IPS DF 6.9 (cell line): ENCODE results near the gene RASAL2.

ENCODE experiments used
- DNase-seq: peaks from one replicate; pipeline ENCODE4 v3.0.0-alpha.2; 2013; ENCODE audit warnings: low read depth, low spot score
- H3K27ac ChIP-seq: one replicate; pipeline ENCODE4 v1.5.1; 2013; ENCODE audit warnings: low read length, control low read depth
- H3K27me3 ChIP-seq: 2 replicates; pipeline ENCODE4 v1.6.1; 2013; ENCODE audit warnings: mild to moderate bottlenecking, low read length; ENCODE audit not compliant: control insufficient read depth, insufficient read depth
- H3K36me3 ChIP-seq: 2 replicates; pipeline ENCODE4 v1.6.1; 2013; ENCODE audit warnings: low read length; ENCODE audit not compliant: control insufficient read depth, insufficient read depth
- H3K4me1 ChIP-seq: 2 replicates; pipeline ENCODE4 v1.6.1; 2013; ENCODE audit warnings: low read length; ENCODE audit not compliant: control insufficient read depth, insufficient read depth
- H3K4me3 ChIP-seq: 2 replicates; pipeline ENCODE4 v1.5.1; 2013; ENCODE audit warnings: mild to moderate bottlenecking, low read length
- H3K9me3 ChIP-seq: 2 replicates; pipeline ENCODE4 v1.6.1; 2013; ENCODE audit warnings: low read length, inconsistent platforms; ENCODE audit not compliant: control insufficient read depth, insufficient read depth
- WGBS: extraction: QIAGEN DNeasy Blood & Tissue Kit; methylation state at CpG from one replicate; pipeline ENCODE4 v1.1.7; 2013; ENCODE audit warnings: mixed read lengths, missing lambda C conversion rate; ENCODE audit not compliant: insufficient read length, insufficient coverage; 5-methylcytosine and 5-hydroxymethylcytosine counted together

The RASAL2 gene

GRCh38 chr1:178483251-178483957 is 389.5 kb downstream of the RASAL2 start:
- no peak overlapping the region for H3K4me3 ChIP-seq
- DNase-seq: no peak
- no CpG with 5 or more reads among the region's 5 CpGs for WGBS
- no peaks in the 10 kb centered on the region for H3K9me3 ChIP-seq
- no peaks in the 10 kb centered on the region; the same call in 1 of the 2 replicates for H3K36me3 ChIP-seq
- H3K27me3 ChIP-seq: no peaks in the 10 kb centered on the region
- H3K4me1 ChIP-seq: no peaks in the 10 kb centered on the region
- no peak overlapping the region for H3K27ac ChIP-seq

DNA sequence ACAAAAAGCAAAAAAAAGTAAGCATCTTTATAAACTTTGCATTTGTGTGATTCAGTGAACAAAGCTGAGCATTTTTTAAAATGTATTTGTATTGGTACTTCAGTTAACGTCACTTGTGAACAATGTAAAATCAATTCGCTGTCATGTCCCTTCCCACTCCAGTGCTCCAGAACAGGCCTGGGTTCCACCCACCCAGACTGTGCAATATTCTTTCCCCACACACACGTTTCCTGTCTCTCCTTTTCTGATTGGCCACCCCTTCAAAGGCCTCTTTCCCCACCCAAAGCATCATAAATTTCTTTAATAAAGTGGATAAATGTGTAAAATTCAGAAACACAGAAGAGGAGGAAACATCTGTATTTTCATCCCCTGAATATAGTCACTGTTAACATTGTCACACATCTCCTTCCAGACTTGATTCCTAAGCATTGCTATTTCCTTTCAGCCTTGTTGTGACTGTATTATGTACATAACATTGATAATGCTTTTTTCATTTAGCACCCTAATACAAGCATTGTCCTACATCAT is 390.9 kb downstream of the RASAL2 start:
- no peaks in the 10 kb centered on the region; the same call in 1 of the 2 replicates for H3K36me3 ChIP-seq
- no peak overlapping the region for H3K4me3 ChIP-seq
- H3K4me1 ChIP-seq: no peaks in the 10 kb centered on the region
- H3K9me3 ChIP-seq: no peaks in the 10 kb centered on the region
- no peak overlapping the region for H3K27ac ChIP-seq
- WGBS: no CpG with 5 or more reads among the region's 3 CpGs
- no peaks in the 10 kb centered on the region for H3K27me3 ChIP-seq
- no peak for DNase-seq

- no peak for DNase-seq
- Histone ChIP-seq H3K27ac (no peak overlapping the region), H3K36me3 (no peaks in the 10 kb centered on the region; the same call in 1 of the 2 replicates), H3K27me3 (no peaks in the 10 kb centered on the region), H3K9me3 (no peaks in the 10 kb centered on the region), H3K4me3 (no peak overlapping the region), H3K4me1 (no peaks in the 10 kb centered on the region)
- WGBS: no CpG with 5 or more reads among the region's 3 CpGs
Measured at GRCh38 chr1:178485541-178485981, 391.7 kb downstream of the RASAL2 start.

DNA sequence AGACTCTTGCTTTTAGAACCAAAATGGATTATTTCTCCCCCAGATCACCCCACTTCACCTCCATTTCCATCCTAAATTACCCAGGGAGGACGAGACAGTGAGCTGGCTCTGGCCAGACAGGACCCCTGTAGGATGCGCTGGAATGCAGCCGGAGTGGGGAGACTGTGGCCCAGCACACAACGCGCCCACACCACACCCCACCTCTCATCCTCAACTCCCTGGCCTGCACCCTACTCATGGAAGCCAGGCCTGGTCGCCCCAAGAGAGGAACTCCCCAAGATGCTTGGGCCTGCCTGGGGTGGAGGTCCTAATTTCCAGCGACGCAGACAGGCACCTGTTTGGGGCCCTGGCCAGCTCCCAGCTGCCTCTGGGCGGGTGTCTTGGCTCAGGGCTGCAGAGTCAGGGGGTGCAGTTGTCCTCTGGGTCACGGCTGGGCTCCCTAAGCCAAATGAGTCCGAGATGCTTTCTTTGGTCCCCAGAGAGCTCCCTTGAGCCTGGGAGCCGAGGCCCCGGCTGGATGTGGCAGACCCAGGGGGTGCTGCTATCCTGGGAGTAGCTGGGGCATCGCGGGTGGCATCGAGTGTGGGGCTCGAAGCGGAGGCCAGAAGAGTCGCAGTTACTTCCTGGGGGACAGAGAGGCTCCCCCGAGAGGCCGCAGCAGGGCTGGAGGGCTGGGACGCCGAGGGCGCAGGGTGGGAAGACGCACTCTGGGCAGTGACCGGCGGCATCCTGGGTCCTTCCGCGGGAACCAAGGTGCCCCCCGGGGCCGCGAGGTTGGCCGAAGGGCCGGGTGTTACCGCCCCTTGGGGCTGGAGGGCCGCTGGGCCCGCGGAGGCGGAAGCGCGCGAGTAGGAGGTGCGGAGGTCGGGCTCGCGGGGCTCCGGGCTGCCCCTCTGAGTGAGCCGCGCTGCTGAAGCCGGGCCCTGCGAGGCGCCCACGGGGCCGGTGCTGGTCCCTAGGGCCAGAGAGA is 392.5 kb downstream of the RASAL2 start:
- no peaks in the 10 kb centered on the region for H3K27me3 ChIP-seq
- no CpG with 5 or more reads among the region's 54 CpGs for WGBS
- no peaks in the 10 kb centered on the region for H3K9me3 ChIP-seq
- no peak for DNase-seq
- H3K27ac ChIP-seq: no peak overlapping the region
- H3K4me1 ChIP-seq: no peaks in the 10 kb centered on the region
- no peaks in the 10 kb centered on the region; the same call in 1 of the 2 replicates for H3K36me3 ChIP-seq
- no peak overlapping the region for H3K4me3 ChIP-seq

DNA sequence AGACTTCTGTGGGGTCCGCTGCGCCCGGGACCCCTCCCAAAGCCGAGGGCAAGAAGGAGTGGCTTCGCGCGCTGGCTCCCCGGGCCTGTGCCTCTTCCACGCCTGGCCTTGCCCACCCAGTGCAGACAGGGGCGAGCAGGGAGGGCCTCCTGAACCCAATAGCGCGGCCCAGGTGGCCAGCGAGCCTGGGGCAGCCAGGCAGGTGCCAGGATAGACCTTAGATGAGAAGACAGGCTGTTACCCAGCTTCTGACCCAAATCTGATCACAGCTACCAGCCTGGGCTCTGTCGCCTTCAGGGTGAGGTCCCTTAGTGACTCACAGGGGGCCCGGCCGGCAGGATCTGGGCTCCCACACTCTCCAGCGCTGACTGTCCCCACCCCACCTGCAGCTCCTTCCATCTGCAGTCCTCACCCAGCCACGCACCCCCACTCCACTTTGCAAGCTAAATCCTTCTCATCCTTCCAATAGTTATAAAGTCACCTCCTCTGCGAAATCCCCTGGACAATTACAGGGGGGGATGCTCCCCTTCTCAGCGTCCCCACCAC is 393.2 kb downstream of the RASAL2 start:
- WGBS: no CpG with 5 or more reads among the region's 20 CpGs
- Histone ChIP-seq H3K4me1 (no peaks in the 10 kb centered on the region), H3K9me3 (no peaks in the 10 kb centered on the region), H3K4me3 (no peak overlapping the region), H3K27ac (no peak overlapping the region), H3K36me3 (no peaks in the 10 kb centered on the region; the same call in 1 of the 2 replicates), H3K27me3 (no peaks in the 10 kb centered on the region)
- DNase-seq: no peak

DNA sequence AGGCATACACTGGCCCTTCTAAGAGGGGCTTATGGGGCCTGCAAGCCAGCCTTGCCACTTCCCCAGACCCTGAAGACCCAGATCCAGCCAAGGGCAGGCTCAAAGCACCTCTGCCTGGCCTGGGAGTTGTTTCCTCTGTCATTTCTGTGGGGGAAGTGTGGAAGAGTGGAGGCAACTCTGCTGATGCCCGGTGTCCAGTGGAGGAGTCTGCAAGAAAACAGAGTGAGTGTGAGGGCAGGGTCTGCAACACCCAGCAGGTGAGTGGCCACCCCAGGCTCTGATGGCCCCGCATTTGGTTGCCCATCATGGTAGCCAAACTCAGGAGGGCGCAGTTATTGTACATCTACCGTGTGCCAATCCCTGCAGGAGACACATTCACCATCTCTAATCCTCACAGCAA is 394.5 kb downstream of the RASAL2 start:
- no CpG with 5 or more reads among the region's 4 CpGs for WGBS
- Histone ChIP-seq H3K27me3 (no peaks in the 10 kb centered on the region), H3K27ac (no peak overlapping the region)

DNA sequence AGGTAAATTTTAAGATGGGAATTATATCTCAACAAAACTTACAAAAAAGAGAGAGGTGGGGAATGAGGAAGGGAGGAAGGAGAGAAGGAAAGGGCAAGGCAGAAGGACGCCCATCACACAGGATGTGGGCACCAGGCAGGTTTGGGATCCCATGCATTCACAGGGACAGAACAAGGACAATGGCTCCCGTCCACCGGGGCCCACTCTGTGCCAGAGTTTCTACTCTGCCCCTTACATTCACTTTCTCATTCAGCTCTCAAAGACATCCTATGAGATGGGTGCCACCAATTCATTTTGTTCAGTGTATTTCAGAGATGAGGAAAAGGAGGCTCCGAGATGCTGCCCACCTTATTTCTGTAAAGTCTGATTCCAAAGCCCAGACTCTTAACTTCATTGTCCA is 395.5 kb downstream of the RASAL2 start:
- no peak overlapping the region for H3K4me3 ChIP-seq
- no peaks in the 10 kb centered on the region for H3K4me1 ChIP-seq
- no peak overlapping the region for H3K27ac ChIP-seq
- no peaks in the 10 kb centered on the region for H3K9me3 ChIP-seq
- no CpG with 5 or more reads among the region's 4 CpGs for WGBS
- no peaks in the 10 kb centered on the region for H3K27me3 ChIP-seq
- H3K36me3 ChIP-seq: no peaks in the 10 kb centered on the region; the same call in 1 of the 2 replicates
- no peak for DNase-seq

More for the DNA sequence above, 394.5 kb downstream of the RASAL2 start:
- H3K4me3 ChIP-seq: no peak overlapping the region
- H3K36me3 ChIP-seq: no peaks in the 10 kb centered on the region; the same call in 1 of the 2 replicates
- no peaks in the 10 kb centered on the region for H3K9me3 ChIP-seq
- no peak for DNase-seq
- no peaks in the 10 kb centered on the region for H3K4me1 ChIP-seq

DNA sequence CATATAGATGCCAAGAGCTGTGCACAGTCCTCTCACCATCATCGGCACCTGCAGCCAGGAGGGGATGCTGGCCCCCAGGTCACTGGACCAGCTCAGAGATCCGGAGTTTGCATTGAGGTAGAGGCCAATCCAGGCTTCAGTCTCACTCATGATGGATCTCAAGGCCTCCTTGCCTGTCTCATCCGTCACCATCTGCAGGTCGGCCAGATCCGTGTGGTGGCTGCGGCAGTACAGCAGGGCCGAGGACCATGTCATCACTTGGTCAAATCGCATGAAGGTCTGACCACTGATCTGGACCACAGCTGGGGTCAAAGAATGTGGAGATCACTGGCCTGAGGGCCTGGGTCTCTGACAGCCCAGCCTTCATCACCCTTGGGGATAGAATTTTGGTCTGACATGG is 396.2 kb downstream of the RASAL2 start:
- Histone ChIP-seq H3K4me1 (no peaks in the 10 kb centered on the region), H3K4me3 (no peak overlapping the region), H3K27ac (no peak overlapping the region), H3K27me3 (no peaks in the 10 kb centered on the region), H3K9me3 (no peaks in the 10 kb centered on the region), H3K36me3 (no peaks in the 10 kb centered on the region; the same call in 1 of the 2 replicates)
- WGBS: no CpG with 5 or more reads among the region's 8 CpGs
- DNase-seq: no peak

GRCh38 chr1:178490967-178491366 is 397.1 kb downstream of the RASAL2 start:
- Histone ChIP-seq H3K27me3 (no peaks in the 10 kb centered on the region), H3K4me3 (no peak overlapping the region), H3K27ac (no peak overlapping the region), H3K9me3 (no peaks in the 10 kb centered on the region), H3K4me1 (no peaks in the 10 kb centered on the region), H3K36me3 (no peaks in the 10 kb centered on the region; the same call in 1 of the 2 replicates)
- no peak for DNase-seq
- no CpG with 5 or more reads among the region's 9 CpGs for WGBS

DNA sequence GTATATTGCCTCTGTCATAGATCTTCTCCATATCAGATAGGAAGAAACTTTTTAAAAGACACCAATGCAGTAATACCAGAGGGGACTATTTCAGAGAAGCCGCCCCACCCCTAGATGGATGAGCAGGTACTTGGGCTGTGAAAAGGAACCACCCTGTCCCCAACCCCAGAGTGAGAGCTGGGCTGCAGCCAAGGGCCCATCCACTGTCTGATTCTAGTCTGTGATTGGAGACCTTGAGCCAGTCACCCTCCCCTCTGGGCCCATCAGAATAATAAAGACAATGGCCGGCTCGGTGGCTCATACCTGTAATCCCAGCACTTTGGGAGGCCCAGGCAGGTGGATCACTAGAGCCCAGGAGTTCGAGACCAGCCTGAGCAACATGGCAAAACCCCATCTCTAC is 397.8 kb downstream of the RASAL2 start:
- WGBS: no CpG with 5 or more reads among the region's 4 CpGs
- Histone ChIP-seq H3K4me3 (no peak overlapping the region), H3K36me3 (no peaks in the 10 kb centered on the region; the same call in 1 of the 2 replicates), H3K27ac (no peak overlapping the region), H3K27me3 (no peaks in the 10 kb centered on the region), H3K4me1 (no peaks in the 10 kb centered on the region), H3K9me3 (no peaks in the 10 kb centered on the region)
- DNase-seq: no peak
